Smooth muscle cell (in vitro differentiated cells): ENCODE results near the gene ASPSCR1. TPM values are rescaled to one million over a fixed set of nuclear protein-coding genes. Genes with fewer than 3 reads are reported as not detected.

Experiments used
- DNase-seq: peaks from one replicate; lab custom pipeline; 2025; ENCODE audit not compliant: unreplicated experiment; lab: John Stamatoyannopoulos, UW
- H2AFZ ChIP-seq: fragments of 200-600 bp; sonication (generic); 2 replicates; pipeline ENCODE4 v1.6.0; 2016; ENCODE audit warnings: antibody characterized with exemption, low read depth, mild to moderate bottlenecking
- H3F3A ChIP-seq: fragments of 200-600 bp; sonication (generic); 2 replicates; pipeline ENCODE4 v1.6.0; 2017; ENCODE audit warnings: antibody characterized with exemption, low read depth
- H3K27ac ChIP-seq: fragments of 200-600 bp; sonication (generic); 2 replicates; pipeline ENCODE4 v1.5.1; 2016; ENCODE audit warnings: low read depth, mild to moderate bottlenecking
- H3K27me3 ChIP-seq: fragments of 200-600 bp; sonication (generic); 2 replicates; pipeline ENCODE4 v1.6.1; 2016; ENCODE audit warnings: low read depth, mild to moderate bottlenecking
- H3K36me3 ChIP-seq: fragments of 200-600 bp; sonication (generic); 2 replicates; pipeline ENCODE4 v1.5.1; 2016; ENCODE audit warnings: low read depth
- H3K4me1 ChIP-seq: fragments of 200-600 bp; sonication (generic); 2 replicates; pipeline ENCODE4 v1.5.1; 2016; ENCODE audit warnings: low read depth
- H3K4me2 ChIP-seq: fragments of 200-600 bp; sonication (generic); 2 replicates; pipeline ENCODE4 v1.6.0; 2016; ENCODE audit warnings: mild to moderate bottlenecking
- H3K4me3 ChIP-seq: fragments of 200-600 bp; sonication (generic); 2 replicates; pipeline ENCODE4 v1.5.1; 2016; ENCODE audit warnings: mild to moderate bottlenecking
- H3K79me2 ChIP-seq: fragments of 200-600 bp; sonication (generic); 2 replicates; pipeline ENCODE4 v1.6.0; 2016; ENCODE audit warnings: low read depth, mild to moderate bottlenecking
- H3K9ac ChIP-seq: fragments of 200-600 bp; sonication (generic); 2 replicates; pipeline ENCODE4 v1.6.0; 2016; ENCODE audit warnings: low read depth
- H3K9me3 ChIP-seq: fragments of 200-600 bp; sonication (generic); replicated peaks from 2 replicates; pipeline ENCODE4 v1.5.1; 2016; ENCODE audit warnings: low read depth
- H4K20me1 ChIP-seq: fragments of 200-600 bp; sonication (generic); 2 replicates; pipeline ENCODE4 v1.6.0; 2016; ENCODE audit warnings: low read depth
- CTCF ChIP-seq: fragments of 200-600 bp; sonication (generic); IDR thresholded peaks from 2 replicates; pipeline ENCODE4 v1.5.1; 2017; ENCODE audit warnings: borderline replicate concordance, mild to moderate bottlenecking, antibody characterized with exemption; ENCODE audit not compliant: insufficient read depth, poor library complexity, severe bottlenecking
- WGBS: methylation state at CpG from one replicate; pipeline ENCODE4 v1.1.7; 2016; ENCODE audit warnings: low lambda C conversion rate; 5-methylcytosine and 5-hydroxymethylcytosine counted together
- polyA plus RNA-seq: library from polyadenylated mRNA; unstranded; fragments of >200 nt; fragmentation: Nextera tagmentation; extraction: Ambion mirVana; gene quantifications from 2 replicates; pipeline ENCODE4 v1.2.1, GENCODE V29; 2016
- total RNA-seq: library from RNA; depleted of rRNA; stranded (reverse); fragments of >200 nt; gene quantifications from 2 replicates; pipeline ENCODE4 v1.2.3, GENCODE V29; 2014

Gene ASPSCR1
- total and polyA plus RNA-seq, 2 experiments from 2014 or later: 28.4 to 44.0 TPM

- no peak for DNase-seq
- no peak overlapping the region for H2AFZ ChIP-seq
- peak overlapping the region; percentile 4 for H3K4me2 ChIP-seq
- H3F3A ChIP-seq: no peaks in the 10 kb centered on the region
- H3K9me3 ChIP-seq: no peaks in the 10 kb centered on the region
- no peak for TF ChIP-seq CTCF
- no peaks in the 10 kb centered on the region for H3K36me3 ChIP-seq
- no peak overlapping the region for H3K9ac ChIP-seq
- no peaks in the 10 kb centered on the region for H3K27me3 ChIP-seq
- no peaks in the 10 kb centered on the region for H4K20me1 ChIP-seq
- H3K27ac ChIP-seq: peak overlapping the region; percentile 39
- WGBS: 79% methylated on average over 20 of the region's 20 CpGs
- H3K79me2 ChIP-seq: no peaks in the 10 kb centered on the region
- no peak overlapping the region for H3K4me3 ChIP-seq
- H3K4me1 ChIP-seq: no peaks in the 10 kb centered on the region
Measured at GRCh38 chr17:82012261-82012639, 34.8 kb downstream of the ASPSCR1 start.

- Histone ChIP-seq H3K4me2 (peak overlapping the region; percentile 4), H3K9me3 (no peaks in the 10 kb centered on the region), H3K4me3 (no peak overlapping the region), H3K27ac (peak overlapping the region; percentile 39), H3K9ac (no peak overlapping the region), H3K27me3 (no peaks in the 10 kb centered on the region), H4K20me1 (no peaks in the 10 kb centered on the region), H3K4me1 (no peaks in the 10 kb centered on the region), H3K36me3 (no peaks in the 10 kb centered on the region), H3K79me2 (no peaks in the 10 kb centered on the region), H2AFZ (no peak overlapping the region), H3F3A (no peaks in the 10 kb centered on the region)
- TF ChIP-seq CTCF: no peak
- DNase-seq: no peak
- 43% methylated on average over 17 of the region's 19 CpGs for WGBS
Measured at GRCh38 chr17:82012640-82013295, 35.3 kb downstream of the ASPSCR1 start.

GRCh38 chr17:82013341-82013740 is 35.9 kb downstream of the ASPSCR1 start:
- no peak overlapping the region for H3K27ac ChIP-seq
- no peaks in the 10 kb centered on the region for H3K36me3 ChIP-seq
- H3K4me2 ChIP-seq: no peak overlapping the region
- no peak overlapping the region for H3K4me3 ChIP-seq
- TF ChIP-seq CTCF: no peak
- H3K79me2 ChIP-seq: no peaks in the 10 kb centered on the region
- no peaks in the 10 kb centered on the region for H4K20me1 ChIP-seq
- no peaks in the 10 kb centered on the region for H3K9me3 ChIP-seq
- no peaks in the 10 kb centered on the region for H3K4me1 ChIP-seq
- no peak for DNase-seq
- no peaks in the 10 kb centered on the region for H3F3A ChIP-seq
- no peak overlapping the region for H3K9ac ChIP-seq
- no peaks in the 10 kb centered on the region for H3K27me3 ChIP-seq
- WGBS: 77% methylated on average over 22 of the region's 22 CpGs
- H2AFZ ChIP-seq: no peak overlapping the region

GRCh38 chr17:82013772-82014321 is 36.4 kb downstream of the ASPSCR1 start:
- 96% methylated on average over 16 of the region's 16 CpGs for WGBS
- H3K4me2 ChIP-seq: no peak overlapping the region
- no peak overlapping the region for H3K4me3 ChIP-seq
- no peak overlapping the region for H2AFZ ChIP-seq
- no peaks in the 10 kb centered on the region for H3K4me1 ChIP-seq
- no peaks in the 10 kb centered on the region for H3K79me2 ChIP-seq
- TF ChIP-seq CTCF: no peak
- no peaks in the 10 kb centered on the region for H4K20me1 ChIP-seq
- no peaks in the 10 kb centered on the region for H3K36me3 ChIP-seq
- H3K27me3 ChIP-seq: no peaks in the 10 kb centered on the region
- H3F3A ChIP-seq: no peaks in the 10 kb centered on the region
- no peak overlapping the region for H3K9ac ChIP-seq
- no peak overlapping the region for H3K27ac ChIP-seq
- DNase-seq: no peak
- H3K9me3 ChIP-seq: no peaks in the 10 kb centered on the region
